Retinal pigment epithelial cell (primary cell): Measurements from ENCODE around the gene SORT1.

Source experiments
- DNase-seq: peaks from one replicate; pipeline ENCODE4 v3.0.0-alpha.2; 2010; ENCODE audit warnings: low read depth
- H3K4me3 ChIP-seq: 2 replicates; pipeline ENCODE4 v1.5.1; 2011; ENCODE audit warnings: mild to moderate bottlenecking, low read length, control low read depth, moderate library complexity
- TF ChIP-seq, protein P1 (sequence below): conservative IDR thresholded peaks from 2 replicates; pipeline ENCODE4 v1.5.1; 2011; ENCODE audit warnings: low read depth, low read length, control low read depth, inconsistent platforms

The SORT1 gene

DNA sequence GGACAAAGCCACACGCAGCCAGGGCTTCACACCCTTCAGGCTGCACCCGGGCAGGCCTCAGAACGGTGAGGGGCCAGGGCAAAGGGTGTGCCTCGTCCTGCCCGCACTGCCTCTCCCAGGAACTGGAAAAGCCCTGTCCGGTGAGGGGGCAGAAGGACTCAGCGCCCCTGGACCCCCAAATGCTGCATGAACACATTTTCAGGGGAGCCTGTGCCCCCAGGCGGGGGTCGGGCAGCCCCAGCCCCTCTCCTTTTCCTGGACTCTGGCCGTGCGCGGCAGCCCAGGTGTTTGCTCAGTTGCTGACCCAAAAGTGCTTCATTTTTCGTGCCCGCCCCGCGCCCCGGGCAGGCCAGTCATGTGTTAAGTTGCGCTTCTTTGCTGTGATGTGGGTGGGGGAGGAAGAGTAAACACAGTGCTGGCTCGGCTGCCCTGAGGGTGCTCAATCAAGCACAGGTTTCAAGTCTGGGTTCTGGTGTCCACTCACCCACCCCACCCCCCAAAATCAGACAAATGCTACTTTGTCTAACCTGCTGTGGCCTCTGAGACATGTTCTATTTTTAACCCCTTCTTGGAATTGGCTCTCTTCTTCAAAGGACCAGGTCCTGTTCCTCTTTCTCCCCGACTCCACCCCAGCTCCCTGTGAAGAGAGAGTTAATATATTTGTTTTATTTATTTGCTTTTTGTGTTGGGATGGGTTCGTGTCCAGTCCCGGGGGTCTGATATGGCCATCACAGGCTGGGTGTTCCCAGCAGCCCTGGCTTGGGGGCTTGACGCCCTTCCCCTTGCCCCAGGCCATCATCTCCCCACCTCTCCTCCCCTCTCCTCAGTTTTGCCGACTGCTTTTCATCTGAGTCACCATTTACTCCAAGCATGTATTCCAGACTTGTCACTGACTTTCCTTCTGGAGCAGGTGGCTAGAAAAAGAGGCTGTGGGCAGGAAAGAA, 122.9 kb downstream of the SORT1 start:
- no peak for DNase-seq
- no peak overlapping the region for H3K4me3 ChIP-seq
- TF ChIP-seq, protein P1, sequence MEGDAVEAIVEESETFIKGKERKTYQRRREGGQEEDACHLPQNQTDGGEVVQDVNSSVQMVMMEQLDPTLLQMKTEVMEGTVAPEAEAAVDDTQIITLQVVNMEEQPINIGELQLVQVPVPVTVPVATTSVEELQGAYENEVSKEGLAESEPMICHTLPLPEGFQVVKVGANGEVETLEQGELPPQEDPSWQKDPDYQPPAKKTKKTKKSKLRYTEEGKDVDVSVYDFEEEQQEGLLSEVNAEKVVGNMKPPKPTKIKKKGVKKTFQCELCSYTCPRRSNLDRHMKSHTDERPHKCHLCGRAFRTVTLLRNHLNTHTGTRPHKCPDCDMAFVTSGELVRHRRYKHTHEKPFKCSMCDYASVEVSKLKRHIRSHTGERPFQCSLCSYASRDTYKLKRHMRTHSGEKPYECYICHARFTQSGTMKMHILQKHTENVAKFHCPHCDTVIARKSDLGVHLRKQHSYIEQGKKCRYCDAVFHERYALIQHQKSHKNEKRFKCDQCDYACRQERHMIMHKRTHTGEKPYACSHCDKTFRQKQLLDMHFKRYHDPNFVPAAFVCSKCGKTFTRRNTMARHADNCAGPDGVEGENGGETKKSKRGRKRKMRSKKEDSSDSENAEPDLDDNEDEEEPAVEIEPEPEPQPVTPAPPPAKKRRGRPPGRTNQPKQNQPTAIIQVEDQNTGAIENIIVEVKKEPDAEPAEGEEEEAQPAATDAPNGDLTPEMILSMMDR = no peak

DNA sequence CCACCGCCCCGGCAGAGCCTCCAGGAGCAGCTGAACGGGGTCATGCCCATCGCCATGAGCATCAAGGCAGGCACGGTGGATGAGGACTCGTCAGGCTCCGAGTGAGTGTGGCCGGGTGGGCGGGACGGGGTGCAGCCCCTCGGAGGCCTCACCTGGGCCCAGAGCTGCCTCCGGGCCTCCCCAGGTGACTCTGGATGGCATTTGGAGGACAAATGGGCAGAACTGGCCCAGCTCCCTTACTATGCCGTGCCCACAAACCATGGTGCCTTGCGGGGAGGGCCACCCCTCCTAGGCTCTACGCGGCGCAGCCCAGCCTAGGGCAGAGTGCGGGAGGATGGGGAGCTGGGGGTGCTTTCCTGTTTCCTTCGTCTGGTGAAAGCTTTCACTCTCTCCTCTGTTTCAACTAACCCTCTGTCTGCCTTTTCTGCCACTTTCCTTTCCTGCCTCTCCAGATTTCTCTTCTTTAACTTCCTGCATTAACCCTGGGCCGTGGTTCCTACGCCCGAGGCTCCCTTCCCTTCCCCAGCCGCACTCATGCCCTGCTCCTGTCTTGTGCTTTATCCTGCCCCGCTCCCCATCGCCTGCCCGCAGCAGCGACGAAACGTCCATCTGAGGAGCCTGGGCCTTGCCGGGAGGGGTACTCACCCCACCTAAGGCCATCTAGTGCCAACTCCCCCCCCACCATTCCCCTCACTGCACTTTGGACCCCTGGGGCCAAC, 124.0 kb downstream of the SORT1 start:
- H3K4me3 ChIP-seq = no peak overlapping the region
- TF ChIP-seq, protein P1 = no peak
- DNase-seq = no peak

DNA sequence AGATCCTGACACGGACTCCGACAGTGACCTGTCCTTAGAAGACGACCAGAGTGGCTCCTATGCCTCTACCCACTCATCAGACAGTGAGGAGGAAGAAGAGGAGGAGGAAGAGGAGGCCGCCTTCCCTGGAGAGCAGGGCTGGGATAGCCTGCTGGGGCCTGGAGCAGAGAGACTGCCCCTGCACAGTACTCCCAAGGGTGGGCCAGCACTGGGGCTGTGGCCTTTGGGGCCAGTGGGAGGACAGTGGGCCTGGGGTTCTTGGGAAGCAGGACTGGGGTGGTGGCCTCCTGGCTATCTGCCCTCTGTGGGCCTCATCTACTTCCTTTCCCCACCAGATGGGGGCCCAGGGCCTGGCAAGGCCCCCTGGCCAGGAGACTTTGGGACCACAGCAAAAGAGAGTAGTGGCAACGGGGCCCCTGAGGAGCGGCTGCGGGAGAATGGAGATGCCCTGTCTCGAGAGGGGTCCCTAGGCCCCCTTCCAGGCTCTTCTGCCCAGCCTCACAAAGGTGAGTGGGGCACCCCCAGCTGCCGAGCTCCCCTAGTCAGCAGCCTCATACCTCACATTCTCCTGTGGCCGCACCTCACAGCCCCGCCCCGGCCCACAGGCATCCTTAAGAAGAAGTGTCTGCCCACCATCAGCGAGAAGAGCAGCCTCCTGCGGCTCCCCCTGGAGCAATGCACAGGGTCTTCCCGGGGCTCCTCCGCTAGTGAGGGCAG, 124.7 kb downstream of the SORT1 start:
- no peak for DNase-seq
- H3K4me3 ChIP-seq = no peak overlapping the region
- TF ChIP-seq, protein P1 = peak; percentile 4

DNA sequence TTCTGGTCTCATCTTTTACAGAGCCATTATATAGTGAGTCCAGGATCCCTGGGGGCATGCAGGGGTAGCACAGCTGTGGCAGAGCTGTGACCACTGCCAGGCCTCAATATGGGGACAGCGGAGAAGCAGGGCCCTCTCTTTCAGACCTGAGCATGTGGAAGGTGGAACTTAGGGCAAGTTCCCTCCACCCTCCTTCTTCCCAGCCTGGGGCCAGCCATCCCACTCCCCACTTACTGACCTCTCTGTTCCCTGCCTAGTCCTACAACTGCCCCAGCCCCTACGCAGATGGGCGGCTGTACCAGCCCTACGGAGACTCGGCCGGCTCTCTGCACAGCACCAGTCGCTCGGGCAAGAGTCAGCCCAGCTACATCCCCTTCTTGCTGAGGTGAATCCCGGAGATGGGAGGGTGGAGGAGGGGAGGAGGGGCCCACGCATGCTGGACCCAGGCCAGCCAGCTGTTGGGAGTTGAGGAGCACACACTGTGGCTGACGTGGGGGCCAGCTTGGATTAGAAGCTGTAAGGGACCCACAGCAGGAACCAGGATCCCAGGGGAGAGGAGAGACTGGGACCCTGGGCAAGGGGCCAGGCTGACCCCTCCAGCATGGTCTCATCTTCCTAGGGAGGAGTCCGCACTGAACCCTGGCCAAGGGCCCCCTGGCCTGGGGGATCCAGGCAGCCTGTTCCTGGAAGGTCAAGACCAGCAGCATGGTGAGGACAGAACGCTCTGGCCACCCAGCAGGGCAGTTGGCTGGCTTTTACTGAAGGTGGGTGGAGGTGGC, 125.5 kb downstream of the SORT1 start:
- TF ChIP-seq, protein P1 = no peak
- no peak overlapping the region for H3K4me3 ChIP-seq
- no peak for DNase-seq

DNA sequence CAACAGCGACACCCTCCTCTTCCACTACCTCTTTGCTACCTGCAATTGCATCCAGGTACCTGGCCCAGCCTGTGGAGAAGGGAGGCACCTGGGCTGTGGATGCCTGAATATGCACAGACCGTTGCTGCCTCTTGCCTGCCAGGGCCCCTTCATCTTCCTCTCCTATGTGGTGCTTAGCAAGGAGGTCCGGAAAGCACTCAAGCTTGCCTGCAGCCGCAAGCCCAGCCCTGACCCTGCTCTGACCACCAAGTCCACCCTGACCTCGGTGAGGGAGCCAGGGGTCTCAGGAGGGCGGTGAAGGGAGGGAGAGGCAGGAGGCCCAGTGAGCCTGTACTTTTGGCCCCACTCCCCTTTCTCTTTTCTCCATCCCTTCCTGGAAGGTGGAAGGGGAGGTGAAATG, 126.3 kb downstream of the SORT1 start:
- TF ChIP-seq, protein P1 = no peak
- no peak overlapping the region for H3K4me3 ChIP-seq
- no peak for DNase-seq

DNA sequence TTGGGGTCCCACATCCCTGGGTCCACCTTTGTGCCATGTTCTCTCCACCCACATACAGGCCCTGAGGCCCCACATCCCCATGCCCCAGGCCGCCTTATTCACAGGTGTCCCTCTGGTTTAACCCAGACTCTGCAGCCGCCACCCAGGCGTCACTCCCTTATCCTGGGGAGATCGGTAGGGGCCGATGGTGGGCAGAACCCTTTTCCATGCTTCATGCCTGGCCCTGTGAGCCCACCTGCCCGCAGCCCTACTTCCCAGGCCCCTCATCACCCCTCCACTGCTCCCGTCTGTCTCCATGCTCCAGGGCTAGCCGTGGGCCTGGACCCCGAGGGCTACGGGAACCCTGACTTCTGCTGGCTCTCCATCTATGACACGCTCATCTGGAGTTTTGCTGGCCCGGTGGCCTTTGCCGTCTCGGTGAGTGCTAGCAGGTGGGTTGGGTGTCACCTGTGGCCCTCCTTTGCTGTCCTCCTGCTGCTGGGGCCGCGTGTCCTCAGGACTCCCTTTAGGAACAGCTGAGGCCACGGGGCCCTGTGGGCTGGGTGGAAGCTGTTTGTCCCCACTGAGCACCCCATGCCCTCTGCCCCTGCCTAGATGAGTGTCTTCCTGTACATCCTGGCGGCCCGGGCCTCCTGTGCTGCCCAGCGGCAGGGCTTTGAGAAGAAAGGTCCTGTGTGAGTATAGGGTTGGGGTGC, 126.9 kb downstream of the SORT1 start:
- TF ChIP-seq, protein P1 = no peak
- no peak for DNase-seq
- H3K4me3 ChIP-seq = no peak overlapping the region
